Fibroblast of lung (primary cell): ENCODE data around the gene FTO.

Source experiments
- CTCF ChIP-seq, 2 donors: IDR thresholded peaks in 1 of 2; conservative IDR thresholded peaks in 1 of 2; 1 replicate in 1 of 2; 2 replicates in 1 of 2; pipeline ENCODE4 v1.5.1; 2011 to 2012; ENCODE audit warnings: low read length in 2 of 2, control low read depth in 1 of 2, inconsistent platforms in 1 of 2, low read depth in 1 of 2, mild to moderate bottlenecking in 1 of 2
- EZH2 ChIP-seq: IDR thresholded peaks from 2 replicates; pipeline ENCODE4 v1.5.1; 2012; ENCODE audit warnings: low read length, control low read depth, mild to moderate bottlenecking; ENCODE audit errors: missing control alignments

DNA sequence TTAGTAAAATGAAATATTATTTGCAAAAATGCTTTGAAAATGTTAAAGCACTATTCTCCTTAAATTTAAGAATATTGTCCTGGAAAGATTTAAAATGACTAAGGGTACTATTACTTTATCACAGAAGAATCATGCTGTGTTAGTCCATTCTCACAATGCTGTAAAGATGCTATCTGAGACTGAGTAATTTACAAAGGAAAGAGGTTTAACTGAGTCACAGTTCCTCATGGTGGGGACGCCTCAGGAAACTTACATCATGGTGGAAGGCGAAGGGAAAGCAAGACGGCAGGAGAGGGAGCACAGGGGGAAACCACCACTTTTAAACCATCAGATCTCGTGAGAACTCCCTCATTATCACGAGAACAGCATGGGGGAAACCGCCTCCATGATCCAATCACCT lies 337.0 kb downstream of the FTO start:
- TF ChIP-seq CTCF (conservative IDR thresholded peaks at IDR 0.05 in 1 of 2, IDR thresholded peaks at IDR 0.05 in 1 of 2; ENCODE audit: low read depth in 1 of 2, low read length in 2 of 2): no peak
- TF ChIP-seq EZH2: no peak
